Neural progenitor cell (in vitro differentiated cells): Measurements from ENCODE around the gene KLHL29. TPM values are rescaled to one million over a fixed set of nuclear protein-coding genes. Genes with fewer than 3 reads are reported as not detected.

ENCODE experiments used
- DNase-seq: peaks from one replicate; pipeline ENCODE4 v3.0.0-alpha.2; 2016; ENCODE audit warnings: low spot score
- H2AFZ ChIP-seq: fragments of 200-600 bp; sonication (generic); replicated peaks from 2 replicates; pipeline ENCODE4 v1.6.1; 2016; ENCODE audit warnings: antibody characterized with exemption
- H3F3A ChIP-seq: fragments of 200-600 bp; sonication (generic); 2 replicates; pipeline ENCODE4 v1.6.1; 2016; ENCODE audit warnings: antibody characterized with exemption, low read depth
- H3K27ac ChIP-seq: fragments of 200-600 bp; sonication (generic); 2 replicates; pipeline ENCODE4 v1.5.1; 2016; ENCODE audit warnings: mild to moderate bottlenecking
- H3K27me3 ChIP-seq: fragments of 200-600 bp; sonication (generic); 2 replicates; pipeline ENCODE4 v1.6.1; 2016; ENCODE audit warnings: mild to moderate bottlenecking, moderate library complexity
- H3K36me3 ChIP-seq: fragments of 200-600 bp; sonication (generic); 2 replicates; pipeline ENCODE4 v1.5.1; 2016
- H3K4me1 ChIP-seq: fragments of 200-600 bp; sonication (generic); 2 replicates; pipeline ENCODE4 v1.6.1; 2016; ENCODE audit warnings: mixed run types
- H3K4me2 ChIP-seq: fragments of 200-600 bp; sonication (generic); 2 replicates; pipeline ENCODE4 v1.6.1; 2016
- H3K4me3 ChIP-seq: fragments of 200-600 bp; sonication (generic); 2 replicates; pipeline ENCODE4 v1.5.1; 2016
- H3K79me2 ChIP-seq: fragments of 200-600 bp; sonication (generic); 2 replicates; pipeline ENCODE4 v1.6.1; 2016; ENCODE audit warnings: low read depth
- H3K9ac ChIP-seq: fragments of 200-600 bp; sonication (generic); 2 replicates; pipeline ENCODE4 v1.6.1; 2016
- H3K9me3 ChIP-seq: fragments of 200-600 bp; sonication (generic); 2 replicates; pipeline ENCODE4 v1.5.1; 2016; ENCODE audit warnings: low read depth
- H4K20me1 ChIP-seq: fragments of 200-600 bp; sonication (generic); 2 replicates; pipeline ENCODE4 v1.6.1; 2016; ENCODE audit warnings: low read depth
- H3K27ac Mint-ChIP-seq: 3 replicates; pipeline ENCODE4 v1.8.0; 2021; ENCODE audit warnings: mixed read lengths
- H3K27me3 Mint-ChIP-seq: 2 replicates; pipeline ENCODE4 v1.8.0; 2022; ENCODE audit warnings: low read depth, mild to moderate bottlenecking, inconsistent platforms, moderate library complexity, mixed read lengths; ENCODE audit not compliant: insufficient read depth
- H3K36me3 Mint-ChIP-seq: 3 replicates; pipeline ENCODE4 v1.8.0; 2021; ENCODE audit warnings: mixed read lengths
- H3K4me1 Mint-ChIP-seq: 3 replicates; pipeline ENCODE4 v1.8.0; 2021; ENCODE audit warnings: mixed read lengths
- H3K4me3 Mint-ChIP-seq: 3 replicates; pipeline ENCODE4 v1.8.0; 2021; ENCODE audit warnings: mild to moderate bottlenecking, moderate library complexity, mixed read lengths
- H3K9me3 Mint-ChIP-seq: 3 replicates; pipeline ENCODE4 v1.8.0; 2020; ENCODE audit warnings: mixed read lengths
- EZH2 ChIP-seq: fragments of 200-600 bp; sonication (generic); IDR thresholded peaks from 2 replicates; pipeline ENCODE4 v1.6.1; 2017; ENCODE audit warnings: antibody characterized with exemption, mild to moderate bottlenecking, moderate library complexity
- EZH2phosphoT487 ChIP-seq: fragments of 200-600 bp; sonication (generic); IDR thresholded peaks from 2 replicates; pipeline ENCODE4 v1.6.1; 2017; ENCODE audit warnings: antibody characterized with exemption
- total RNA-seq: library from RNA; depleted of rRNA; stranded (reverse); fragments of >200 nt; gene quantifications from 2 replicates; pipeline ENCODE4 v1.2.3, GENCODE V29; 2015; ENCODE audit warnings: low replicate concordance
- TF ChIP-seq, protein P1 (sequence below): fragments of 200-600 bp; sonication (generic); IDR thresholded peaks from 2 replicates; pipeline ENCODE4 v1.5.1; 2017; ENCODE audit warnings: antibody characterized with exemption, mild to moderate bottlenecking

Gene KLHL29
- total RNA-seq, 1 donor from 2014 or later, result 1.6 TPM

DNA sequence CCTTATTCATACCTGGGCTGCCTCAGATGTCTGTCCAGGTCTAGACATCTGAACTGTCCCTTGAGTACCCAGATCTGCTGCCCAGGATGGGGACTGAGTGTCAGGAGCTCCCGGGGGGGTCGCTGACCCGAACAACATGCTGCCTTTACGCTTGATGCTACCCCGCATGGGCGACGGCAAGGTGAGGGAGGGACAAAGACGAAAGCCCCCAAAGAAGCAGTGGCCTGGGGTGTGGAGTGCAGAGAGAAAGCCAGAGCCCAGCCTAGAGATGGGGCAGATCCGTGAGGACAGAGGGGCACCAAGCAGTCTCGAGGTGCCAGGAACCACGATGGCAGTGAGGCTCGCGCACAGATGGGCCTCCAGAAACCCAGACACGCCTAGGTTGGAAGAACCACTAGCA, 307.3 kb downstream of the KLHL29 start:
- Histone ChIP-seq H3K9me3 (no peaks in the 10 kb centered on the region), H3K36me3 (no peaks in the 10 kb centered on the region), H3K4me1 (peaks cover 11% of the 10 kb centered on the region), H3K79me2 (no peaks in the 10 kb centered on the region), H3K27ac (no peak overlapping the region), H3F3A (no peaks in the 10 kb centered on the region), H3K4me2 (no peak overlapping the region), H3K27me3 (no peaks in the 10 kb centered on the region), H3K9ac (no peak overlapping the region), H3K4me3 (no peak overlapping the region), H4K20me1 (no peaks in the 10 kb centered on the region), H2AFZ (no peak overlapping the region)
- H3K27me3 Mint-ChIP-seq, result peaks cover 7% of the 10 kb centered on the region
- DNase-seq, result no peak
- H3K36me3 Mint-ChIP-seq, result peaks cover 13% of the 10 kb centered on the region
- H3K4me3 Mint-ChIP-seq, result no peak overlapping the region
- no peak overlapping the region for H3K27ac Mint-ChIP-seq
- peaks cover 9% of the 10 kb centered on the region for H3K4me1 Mint-ChIP-seq
- H3K9me3 Mint-ChIP-seq, result no peaks in the 10 kb centered on the region
- TF ChIP-seq EZH2 (no peak), EZH2phosphoT487 (no peak)
- TF ChIP-seq, protein P1, sequence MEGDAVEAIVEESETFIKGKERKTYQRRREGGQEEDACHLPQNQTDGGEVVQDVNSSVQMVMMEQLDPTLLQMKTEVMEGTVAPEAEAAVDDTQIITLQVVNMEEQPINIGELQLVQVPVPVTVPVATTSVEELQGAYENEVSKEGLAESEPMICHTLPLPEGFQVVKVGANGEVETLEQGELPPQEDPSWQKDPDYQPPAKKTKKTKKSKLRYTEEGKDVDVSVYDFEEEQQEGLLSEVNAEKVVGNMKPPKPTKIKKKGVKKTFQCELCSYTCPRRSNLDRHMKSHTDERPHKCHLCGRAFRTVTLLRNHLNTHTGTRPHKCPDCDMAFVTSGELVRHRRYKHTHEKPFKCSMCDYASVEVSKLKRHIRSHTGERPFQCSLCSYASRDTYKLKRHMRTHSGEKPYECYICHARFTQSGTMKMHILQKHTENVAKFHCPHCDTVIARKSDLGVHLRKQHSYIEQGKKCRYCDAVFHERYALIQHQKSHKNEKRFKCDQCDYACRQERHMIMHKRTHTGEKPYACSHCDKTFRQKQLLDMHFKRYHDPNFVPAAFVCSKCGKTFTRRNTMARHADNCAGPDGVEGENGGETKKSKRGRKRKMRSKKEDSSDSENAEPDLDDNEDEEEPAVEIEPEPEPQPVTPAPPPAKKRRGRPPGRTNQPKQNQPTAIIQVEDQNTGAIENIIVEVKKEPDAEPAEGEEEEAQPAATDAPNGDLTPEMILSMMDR, result no peak

DNA sequence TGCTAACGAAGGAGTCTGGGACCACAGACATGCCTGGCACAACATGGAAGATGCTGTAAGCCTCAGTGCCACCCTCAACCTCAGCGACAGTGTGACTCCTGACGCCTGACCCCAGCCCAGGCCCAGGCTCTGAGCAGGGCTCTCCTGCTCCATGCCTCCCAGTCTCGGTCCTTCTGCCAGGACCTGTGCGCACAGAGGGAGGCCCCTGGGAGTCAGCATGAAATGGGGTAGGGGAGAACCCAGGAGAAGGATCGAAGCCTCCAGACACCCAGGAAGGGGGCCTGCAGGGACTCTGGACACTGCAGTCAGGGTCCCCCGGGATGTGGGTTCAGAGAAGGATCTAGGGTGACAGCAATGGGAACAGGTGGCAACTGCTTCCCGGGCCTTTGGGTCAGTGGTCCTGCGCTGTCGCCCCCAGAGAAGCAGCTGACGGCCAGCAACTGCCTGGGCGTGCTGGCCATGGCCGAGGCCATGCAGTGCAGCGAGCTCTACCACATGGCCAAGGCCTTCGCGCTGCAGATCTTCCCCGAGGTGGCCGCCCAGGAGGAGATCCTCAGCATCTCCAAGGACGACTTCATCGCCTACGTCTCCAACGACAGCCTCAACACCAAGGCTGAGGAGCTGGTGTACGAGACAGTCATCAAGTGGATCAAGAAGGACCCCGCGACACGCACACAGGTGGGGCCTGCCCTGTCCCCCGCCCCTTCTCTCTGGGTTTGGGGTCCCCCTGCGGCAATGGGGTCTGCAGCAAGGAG, 308.0 kb downstream of the KLHL29 start:
- H3K79me2 ChIP-seq, result no peaks in the 10 kb centered on the region
- no peak overlapping the region for H2AFZ ChIP-seq
- no peaks in the 10 kb centered on the region for H3K9me3 Mint-ChIP-seq
- no peak overlapping the region for H3K4me2 ChIP-seq
- no peak overlapping the region for H3K27ac ChIP-seq
- TF ChIP-seq, protein P1, result no peak
- no peak for TF ChIP-seq EZH2phosphoT487
- TF ChIP-seq EZH2, result no peak
- H3K27ac Mint-ChIP-seq, result no peak overlapping the region
- H3K4me1 Mint-ChIP-seq, result peaks cover 9% of the 10 kb centered on the region
- no peaks in the 10 kb centered on the region for H3K27me3 ChIP-seq
- H3K9me3 ChIP-seq, result no peaks in the 10 kb centered on the region
- no peak overlapping the region for H3K4me3 Mint-ChIP-seq
- no peaks in the 10 kb centered on the region for H3F3A ChIP-seq
- H4K20me1 ChIP-seq, result no peaks in the 10 kb centered on the region
- H3K9ac ChIP-seq, result no peak overlapping the region
- H3K36me3 Mint-ChIP-seq, result peaks cover 18% of the 10 kb centered on the region
- peaks cover 3% of the 10 kb centered on the region for H3K27me3 Mint-ChIP-seq
- H3K4me1 ChIP-seq, result peaks cover 11% of the 10 kb centered on the region
- DNase-seq, result no peak
- H3K36me3 ChIP-seq, result no peaks in the 10 kb centered on the region
- no peak overlapping the region for H3K4me3 ChIP-seq

DNA sequence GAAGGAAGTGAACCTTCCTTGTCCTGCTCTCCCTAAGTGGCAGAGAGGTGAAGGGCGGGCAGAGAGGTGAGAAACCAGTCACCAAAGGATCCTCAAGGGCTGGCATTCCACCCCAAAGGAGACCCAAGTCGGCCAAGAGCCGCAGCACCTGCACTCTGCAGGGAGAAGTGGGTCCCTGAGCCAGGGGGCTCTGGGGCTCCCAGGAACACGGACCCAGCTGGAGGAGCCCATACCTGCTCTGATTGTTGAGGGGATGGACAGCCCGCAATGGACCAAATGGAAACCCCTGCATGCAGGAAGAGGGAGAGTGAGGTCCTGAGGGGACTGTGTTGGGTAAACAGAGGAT, 308.6 kb downstream of the KLHL29 start:
- H3K4me2 ChIP-seq, result no peak overlapping the region
- peaks cover 9% of the 10 kb centered on the region for H3K4me1 Mint-ChIP-seq
- no peak for DNase-seq
- TF ChIP-seq, protein P1, result no peak
- no peak for TF ChIP-seq EZH2phosphoT487
- no peak for TF ChIP-seq EZH2
- no peak overlapping the region for H3K9ac ChIP-seq
- H3K4me3 Mint-ChIP-seq, result no peak overlapping the region
- H2AFZ ChIP-seq, result no peak overlapping the region
- no peak overlapping the region for H3K27ac Mint-ChIP-seq
- no peaks in the 10 kb centered on the region for H4K20me1 ChIP-seq
- no peaks in the 10 kb centered on the region for H3F3A ChIP-seq
- peaks cover 20% of the 10 kb centered on the region for H3K36me3 Mint-ChIP-seq
- H3K4me3 ChIP-seq, result no peak overlapping the region
- no peaks in the 10 kb centered on the region for H3K9me3 Mint-ChIP-seq
- no peaks in the 10 kb centered on the region for H3K9me3 ChIP-seq
- no peaks in the 10 kb centered on the region for H3K79me2 ChIP-seq
- H3K27ac ChIP-seq, result no peak overlapping the region
- peaks cover 3% of the 10 kb centered on the region for H3K27me3 Mint-ChIP-seq
- no peaks in the 10 kb centered on the region for H3K36me3 ChIP-seq
- peaks cover 11% of the 10 kb centered on the region for H3K4me1 ChIP-seq
- no peaks in the 10 kb centered on the region for H3K27me3 ChIP-seq
